ENCODE results near the gene FCSK.

The FCSK gene

GRCh38 chr16:70470141-70470926 lies 15.9 kb downstream of the FCSK start:
- Histone ChIP-seq H2BK5ac (ENCODE audit: low read depth, low read length, poor library complexity) (no peak overlapping the region), H3K27me3 (ENCODE audit: insufficient read depth, low read length) (no peaks in the 10 kb centered on the region), H3K79me1 (ENCODE audit: low read length) (no peaks in the 10 kb centered on the region), H4K12ac (ENCODE audit: low read depth, low read length) (peak overlapping the region; percentile 19), H2BK12ac (ENCODE audit: low read length) (no peak overlapping the region), H4K8ac (ENCODE audit: low read depth, low read length) (no peak overlapping the region), H3K27ac (ENCODE audit: low read depth, low read length) (no peak overlapping the region), H3K9me3 (ENCODE audit: insufficient read depth, low read depth, low read length) (no peaks in the 10 kb centered on the region), H2BK120ac (ENCODE audit: insufficient read depth, low read length, poor library complexity) (no peak overlapping the region), H3K4me2 (ENCODE audit: low read length) (no peak overlapping the region), H3K79me2 (ENCODE audit: control insufficient read depth, insufficient read depth, low read length, poor library complexity) (no peaks in the 10 kb centered on the region), H3K4me1 (ENCODE audit: control insufficient read depth in 1 of 2, insufficient read depth in 2 of 2, low read length in 2 of 2) (peaks cover 12 to 13% of the 10 kb centered on the region in 2 experiments), H3K14ac (ENCODE audit: low read length) (no peak overlapping the region), H2AFZ (ENCODE audit: insufficient read depth, low read length, poor library complexity) (no peak overlapping the region), H2AK5ac (ENCODE audit: low read length) (no peak overlapping the region), H3K23ac (ENCODE audit: low read length) (no peak overlapping the region), H3K18ac (ENCODE audit: low read length) (no peak overlapping the region), H4K91ac (ENCODE audit: low read depth, low read length) (no peak overlapping the region), H3K9ac (ENCODE audit: low read length) (no peak overlapping the region), H3K4ac (ENCODE audit: low read depth, low read length) (no peak overlapping the region), H3K36me3 (ENCODE audit: control insufficient read depth in 1 of 2, insufficient read depth in 2 of 2, low read length in 2 of 2) (no peaks in the 10 kb centered on the region), H3K4me3 (ENCODE audit: low read depth, low read length) (no peak overlapping the region)
- DNase-seq: no peak
- no CpG with 5 or more reads among the region's 10 CpGs for WGBS (ENCODE audit: extremely low coverage, insufficient coverage, insufficient read length)

- no peak overlapping the region for H3K9ac ChIP-seq (ENCODE audit: low read length)
- no peak overlapping the region for H3K4me2 ChIP-seq (ENCODE audit: low read length)
- DNase-seq: peak in 1 of 2 donors; percentile 46
- no CpG with 5 or more reads among the region's 17 CpGs for WGBS (ENCODE audit: extremely low coverage, insufficient coverage, insufficient read length)
- no peak overlapping the region for H2AFZ ChIP-seq (ENCODE audit: insufficient read depth, low read length, poor library complexity)
- no peak overlapping the region for H4K12ac ChIP-seq (ENCODE audit: low read depth, low read length)
- H2AK5ac ChIP-seq (ENCODE audit: low read length): no peak overlapping the region
- no peak overlapping the region for H2BK120ac ChIP-seq (ENCODE audit: insufficient read depth, low read length, poor library complexity)
- no peak overlapping the region for H4K8ac ChIP-seq (ENCODE audit: low read depth, low read length)
- H3K14ac ChIP-seq (ENCODE audit: low read length): no peak overlapping the region
- H3K79me1 ChIP-seq (ENCODE audit: low read length): no peaks in the 10 kb centered on the region
- no peak overlapping the region for H2BK12ac ChIP-seq (ENCODE audit: low read length)
- H3K27ac ChIP-seq (ENCODE audit: low read depth, low read length): no peak overlapping the region
- H3K4me3 ChIP-seq (ENCODE audit: low read depth, low read length): no peak overlapping the region
- no peak overlapping the region for H4K91ac ChIP-seq (ENCODE audit: low read depth, low read length)
- no peaks in the 10 kb centered on the region for H3K36me3 ChIP-seq (ENCODE audit: control insufficient read depth in 1 of 2, insufficient read depth in 2 of 2, low read length in 2 of 2)
- peaks cover 16% of the 10 kb centered on the region in 2 experiments for H3K4me1 ChIP-seq (ENCODE audit: control insufficient read depth in 1 of 2, insufficient read depth in 2 of 2, low read length in 2 of 2)
- no peak overlapping the region for H3K18ac ChIP-seq (ENCODE audit: low read length)
- H3K4ac ChIP-seq (ENCODE audit: low read depth, low read length): no peak overlapping the region
- no peaks in the 10 kb centered on the region for H3K27me3 ChIP-seq (ENCODE audit: insufficient read depth, low read length)
- H3K23ac ChIP-seq (ENCODE audit: low read length): no peak overlapping the region
- no peaks in the 10 kb centered on the region for H3K79me2 ChIP-seq (ENCODE audit: control insufficient read depth, insufficient read depth, low read length, poor library complexity)
- H2BK5ac ChIP-seq (ENCODE audit: low read depth, low read length, poor library complexity): no peak overlapping the region
- no peaks in the 10 kb centered on the region for H3K9me3 ChIP-seq (ENCODE audit: insufficient read depth, low read depth, low read length)
Measured at GRCh38 chr16:70470927-70471341, 16.5 kb downstream of the FCSK start.

GRCh38 chr16:70472786-70473433 lies 18.5 kb downstream of the FCSK start:
- no peak overlapping the region for H2AK5ac ChIP-seq (ENCODE audit: low read length)
- H3K4me1 ChIP-seq (ENCODE audit: control insufficient read depth in 1 of 2, insufficient read depth in 2 of 2, low read length in 2 of 2): peaks cover 20 to 22% of the 10 kb centered on the region in 2 experiments
- no peaks in the 10 kb centered on the region for H3K79me1 ChIP-seq (ENCODE audit: low read length)
- H3K79me2 ChIP-seq (ENCODE audit: control insufficient read depth, insufficient read depth, low read length, poor library complexity): no peaks in the 10 kb centered on the region
- H3K18ac ChIP-seq (ENCODE audit: low read length): no peak overlapping the region
- H3K23ac ChIP-seq (ENCODE audit: low read length): no peak overlapping the region
- no CpG with 5 or more reads among the region's 28 CpGs for WGBS (ENCODE audit: extremely low coverage, insufficient coverage, insufficient read length)
- no peak overlapping the region for H3K9ac ChIP-seq (ENCODE audit: low read length)
- no peak overlapping the region for H3K14ac ChIP-seq (ENCODE audit: low read length)
- no peak overlapping the region for H2BK120ac ChIP-seq (ENCODE audit: insufficient read depth, low read length, poor library complexity)
- no peak overlapping the region for H3K4ac ChIP-seq (ENCODE audit: low read depth, low read length)
- no peak overlapping the region for H2BK5ac ChIP-seq (ENCODE audit: low read depth, low read length, poor library complexity)
- no peak overlapping the region for H3K4me2 ChIP-seq (ENCODE audit: low read length)
- no peak overlapping the region for H3K4me3 ChIP-seq (ENCODE audit: low read depth, low read length)
- H3K9me3 ChIP-seq (ENCODE audit: insufficient read depth, low read depth, low read length): no peaks in the 10 kb centered on the region
- H3K27ac ChIP-seq (ENCODE audit: low read depth, low read length): no peak overlapping the region
- DNase-seq: no peak
- no peaks in the 10 kb centered on the region for H3K27me3 ChIP-seq (ENCODE audit: insufficient read depth, low read length)
- no peak overlapping the region for H2AFZ ChIP-seq (ENCODE audit: insufficient read depth, low read length, poor library complexity)
- H3K36me3 ChIP-seq (ENCODE audit: control insufficient read depth in 1 of 2, insufficient read depth in 2 of 2, low read length in 2 of 2): no peaks in the 10 kb centered on the region
- no peak overlapping the region for H4K12ac ChIP-seq (ENCODE audit: low read depth, low read length)
- H4K91ac ChIP-seq (ENCODE audit: low read depth, low read length): no peak overlapping the region
- H4K8ac ChIP-seq (ENCODE audit: low read depth, low read length): no peak overlapping the region
- H2BK12ac ChIP-seq (ENCODE audit: low read length): no peak overlapping the region

GRCh38 chr16:70473446-70474319 lies 19.3 kb downstream of the FCSK start:
- Histone ChIP-seq H3K27me3 (ENCODE audit: insufficient read depth, low read length) (no peaks in the 10 kb centered on the region), H3K4me1 (ENCODE audit: control insufficient read depth in 1 of 2, insufficient read depth in 2 of 2, low read length in 2 of 2) (peaks cover 20 to 24% of the 10 kb centered on the region in 2 experiments), H2BK120ac (ENCODE audit: insufficient read depth, low read length, poor library complexity) (no peak overlapping the region), H3K27ac (ENCODE audit: low read depth, low read length) (no peak overlapping the region), H3K23ac (ENCODE audit: low read length) (no peak overlapping the region), H2BK5ac (ENCODE audit: low read depth, low read length, poor library complexity) (no peak overlapping the region), H3K14ac (ENCODE audit: low read length) (no peak overlapping the region), H3K4me2 (ENCODE audit: low read length) (no peak overlapping the region), H3K79me2 (ENCODE audit: control insufficient read depth, insufficient read depth, low read length, poor library complexity) (no peaks in the 10 kb centered on the region), H3K9ac (ENCODE audit: low read length) (no peak overlapping the region), H3K36me3 (ENCODE audit: control insufficient read depth in 1 of 2, insufficient read depth in 2 of 2, low read length in 2 of 2) (peaks cover 5% of the 10 kb centered on the region in 2 experiments), H2AFZ (ENCODE audit: insufficient read depth, low read length, poor library complexity) (no peak overlapping the region), H3K4ac (ENCODE audit: low read depth, low read length) (no peak overlapping the region), H3K18ac (ENCODE audit: low read length) (no peak overlapping the region), H3K9me3 (ENCODE audit: insufficient read depth, low read depth, low read length) (no peaks in the 10 kb centered on the region), H4K91ac (ENCODE audit: low read depth, low read length) (no peak overlapping the region), H3K4me3 (ENCODE audit: low read depth, low read length) (no peak overlapping the region), H2AK5ac (ENCODE audit: low read length) (no peak overlapping the region), H2BK12ac (ENCODE audit: low read length) (no peak overlapping the region), H4K12ac (ENCODE audit: low read depth, low read length) (no peak overlapping the region), H3K79me1 (ENCODE audit: low read length) (no peaks in the 10 kb centered on the region), H4K8ac (ENCODE audit: low read depth, low read length) (no peak overlapping the region)
- WGBS (ENCODE audit: extremely low coverage, insufficient coverage, insufficient read length): no CpG with 5 or more reads among the region's 21 CpGs
- no peak for DNase-seq

Data from trophoblast cell (in vitro differentiated cells and primary cell).